Urothelium cell line (cell line): ENCODE results near the gene DUSP28.
A peak's percentile ranks its signal among the peaks of the same experiment; 100 is the strongest.
"Not testable (repeated sequence)": the region's sequence is repeated elsewhere in the genome, so short reads cannot be mapped to it uniquely, and the experiment has no call there.

Source experiments
- DNase-seq: peaks from one replicate; pipeline ENCODE4 v3.0.0; 2011; ENCODE audit warnings: low spot score, mixed read lengths
- FAIRE-seq: peaks from 2 replicates; lab custom pipeline; 2011; peaks lifted over from hg19 to GRCh38; lab: Jason Lieb, UNC

The DUSP28 gene, protein sequence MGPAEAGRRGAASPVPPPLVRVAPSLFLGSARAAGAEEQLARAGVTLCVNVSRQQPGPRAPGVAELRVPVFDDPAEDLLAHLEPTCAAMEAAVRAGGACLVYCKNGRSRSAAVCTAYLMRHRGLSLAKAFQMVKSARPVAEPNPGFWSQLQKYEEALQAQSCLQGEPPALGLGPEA

DNA sequence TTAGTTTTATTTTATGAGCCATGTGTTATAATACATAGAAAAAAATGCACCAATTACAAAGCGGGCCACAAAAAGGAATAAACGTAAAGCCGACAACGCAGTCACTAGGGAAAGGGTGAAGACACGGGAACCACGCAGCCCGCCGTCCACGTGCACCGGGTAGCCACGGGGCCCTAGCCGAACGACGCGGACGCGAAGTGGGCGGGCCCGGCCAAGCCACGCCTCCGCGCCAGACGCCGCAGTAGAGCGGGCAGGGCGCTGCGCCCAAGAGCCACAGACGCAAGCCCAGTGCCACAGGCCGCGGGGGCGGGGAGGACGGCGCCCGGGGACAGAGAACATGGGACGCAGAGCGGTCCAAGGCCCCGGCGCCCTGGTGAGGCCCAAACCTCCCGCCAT is at the start of gene DUSP28:
Gene DUSP28 (plus strand): TSS at position 274 of the 396 bp plus-strand sequence. CDS start 328 bp downstream, outside the sequence.
- DNase-seq (peak; percentile 93), FAIRE-seq (peak; percentile 13)

DNA sequence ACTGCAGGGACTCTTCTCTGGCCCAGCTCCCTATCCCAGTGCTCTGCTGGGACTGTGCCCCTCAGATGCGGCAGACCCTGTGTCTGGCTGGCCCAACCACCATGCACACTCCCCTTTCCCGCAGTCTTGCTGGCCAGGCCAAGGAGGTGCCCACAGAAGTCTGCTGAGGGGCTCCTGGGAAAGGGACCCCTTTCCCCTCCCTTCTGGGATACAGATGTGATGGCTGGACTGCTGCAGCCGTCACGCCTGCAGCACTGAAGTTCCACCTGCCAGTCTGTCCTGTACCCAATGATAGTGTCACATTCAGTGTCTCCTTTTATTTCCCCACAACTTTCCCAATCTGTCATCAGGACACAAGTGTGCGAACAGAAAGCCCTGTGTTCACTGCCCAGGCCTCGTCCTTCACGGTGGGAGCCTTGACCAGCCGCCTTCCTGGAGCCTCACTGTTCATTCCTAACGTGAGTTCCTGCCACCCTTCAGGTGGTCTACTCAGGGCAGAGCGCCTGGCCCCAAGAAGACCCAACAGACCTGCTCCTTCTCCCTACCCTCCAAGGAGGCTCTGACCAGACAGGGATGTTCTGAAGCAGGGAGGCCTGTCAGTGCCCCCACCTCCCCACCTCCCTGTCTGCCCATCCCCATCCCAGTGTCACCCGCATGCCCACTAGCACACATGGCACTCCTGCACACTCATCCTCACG is 49.5 kb upstream of the DUSP28 start:
- FAIRE-seq (no peak), DNase-seq (no peak)

DNA sequence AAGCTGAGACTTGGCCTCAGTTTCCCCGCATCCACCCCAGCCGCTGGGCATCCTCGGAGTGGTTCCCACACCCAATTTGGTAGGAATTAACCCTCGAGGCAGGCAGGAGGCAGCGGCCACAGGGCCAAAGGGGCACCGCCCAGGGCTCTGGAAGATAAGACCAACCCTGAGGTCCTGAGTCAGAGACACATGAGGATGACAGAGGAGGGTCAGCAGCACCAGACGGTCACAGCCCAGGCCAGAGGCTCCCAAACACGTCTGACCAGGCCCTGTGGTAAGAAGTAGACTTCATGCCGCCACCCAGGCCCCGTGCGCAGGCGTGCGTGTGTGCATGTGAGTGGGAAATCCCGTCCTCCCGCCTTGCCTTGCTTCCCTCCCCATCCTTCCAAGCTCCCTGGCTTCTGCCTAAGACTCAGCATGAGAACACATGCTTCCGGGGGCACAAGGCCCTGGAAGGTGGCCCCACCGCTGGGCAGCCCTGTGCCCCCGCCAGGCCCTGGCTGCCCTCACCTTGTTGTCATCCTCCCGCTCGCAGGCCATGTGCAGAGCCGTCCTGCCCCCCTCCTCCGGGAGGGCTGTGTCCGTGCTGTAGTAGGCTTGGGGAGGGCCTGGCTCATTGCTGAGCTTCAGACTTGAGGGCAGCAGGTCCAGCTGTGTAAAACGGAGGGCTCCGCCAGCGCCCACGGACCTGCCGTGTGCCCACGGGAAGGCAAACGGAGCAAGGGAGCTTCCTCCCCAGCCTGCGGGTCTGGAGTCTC is 48.6 kb upstream of the DUSP28 start:
- no peak for DNase-seq
- no peak for FAIRE-seq

DNA sequence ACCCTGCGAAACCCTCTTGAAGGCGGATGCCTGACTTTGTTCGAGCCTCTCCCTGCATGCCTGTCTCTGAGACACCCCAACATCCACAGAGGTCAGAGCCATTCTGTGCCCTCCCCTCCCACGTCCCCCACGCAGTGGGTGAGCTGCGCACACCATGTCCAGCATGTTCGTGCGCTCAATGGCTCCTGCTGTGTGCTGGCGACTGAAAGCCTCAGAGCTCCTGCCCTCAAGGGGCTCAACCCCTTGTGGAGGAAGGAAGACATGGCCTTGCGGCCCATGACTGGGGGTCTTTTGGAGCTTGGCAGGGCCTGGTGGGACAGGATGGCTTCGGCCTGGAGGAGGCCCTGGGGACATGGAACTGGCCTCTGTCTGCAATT is 48.1 kb upstream of the DUSP28 start:
- no peak for FAIRE-seq
- no peak for DNase-seq

DNA sequence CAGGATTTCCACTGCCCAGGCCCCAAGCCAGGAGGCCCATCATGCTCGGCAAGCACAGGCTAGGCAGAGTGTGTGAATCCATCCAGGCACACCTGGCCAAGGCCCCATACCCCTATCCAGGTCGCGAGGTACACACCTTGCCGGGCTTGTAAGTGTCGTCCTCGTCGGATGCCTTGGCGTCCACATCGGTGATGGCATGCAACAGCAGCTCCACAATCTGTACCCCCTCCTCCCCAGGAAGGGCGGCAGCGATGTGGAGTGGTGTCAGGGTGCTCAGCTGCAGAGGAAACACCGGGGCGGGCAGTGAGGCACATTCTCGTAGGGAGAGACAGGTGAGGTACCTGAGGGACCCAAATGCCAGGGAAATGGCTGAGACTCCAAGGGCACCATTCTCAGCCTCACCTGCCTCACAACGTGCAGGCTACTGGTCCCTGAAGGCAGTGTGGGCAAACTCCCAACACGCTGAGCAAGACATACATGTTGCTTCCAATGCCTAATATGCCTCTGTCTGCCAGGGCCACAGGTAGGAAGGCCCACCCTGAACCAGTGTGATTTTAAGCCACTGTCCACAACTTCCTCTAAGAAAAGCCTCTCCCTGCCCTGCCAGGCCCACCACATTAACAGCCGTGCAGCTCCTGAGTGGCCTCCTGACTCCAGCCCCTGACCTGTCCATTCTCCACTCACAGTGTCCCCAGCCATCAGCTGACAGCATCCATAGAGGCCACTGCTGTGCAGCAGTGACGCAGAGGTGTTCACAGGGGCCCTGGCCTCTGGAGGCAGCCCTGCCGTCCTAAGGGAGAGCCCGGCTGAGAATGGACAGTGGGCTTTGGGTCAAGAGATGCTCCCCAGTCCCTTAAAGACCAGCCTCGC is 47.3 kb upstream of the DUSP28 start:
- DNase-seq (no peak), FAIRE-seq (no peak)

DNA sequence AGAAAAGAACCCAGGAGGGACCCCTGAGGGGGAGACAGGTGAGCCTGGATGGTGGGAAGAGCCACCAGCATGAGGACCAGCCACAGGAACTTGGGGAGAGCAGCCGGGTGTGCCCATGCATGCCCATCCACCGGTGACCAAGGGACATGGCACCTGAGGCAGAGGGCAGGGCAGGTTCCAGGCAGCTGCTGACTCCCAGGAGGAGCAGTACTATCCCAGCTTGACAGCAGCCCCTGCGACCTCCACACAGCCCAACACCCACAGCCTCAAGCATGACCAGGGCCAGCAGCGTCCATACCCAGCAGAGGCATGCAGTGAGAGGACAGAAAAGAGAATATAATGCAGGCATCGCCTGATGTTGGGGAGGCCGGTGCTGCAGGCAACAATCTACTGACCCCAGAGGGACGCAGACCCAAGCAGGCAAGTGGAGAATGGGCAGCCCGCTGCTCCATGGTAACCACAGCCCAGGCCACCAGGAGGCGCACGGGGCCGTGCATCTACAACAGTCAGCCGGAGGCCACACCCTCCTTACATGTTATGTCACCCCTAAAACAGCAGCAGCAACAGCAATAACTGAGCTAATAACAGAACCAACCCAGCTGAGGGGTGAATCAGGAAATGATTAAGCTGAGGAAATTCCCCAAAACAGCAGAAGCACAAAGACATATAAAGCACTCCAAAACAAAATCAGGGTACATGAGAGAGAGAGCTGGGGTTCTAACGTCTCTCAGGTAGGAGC is 46.4 kb upstream of the DUSP28 start:
- FAIRE-seq (peak; percentile 83), DNase-seq (peak; percentile 75)

DNA sequence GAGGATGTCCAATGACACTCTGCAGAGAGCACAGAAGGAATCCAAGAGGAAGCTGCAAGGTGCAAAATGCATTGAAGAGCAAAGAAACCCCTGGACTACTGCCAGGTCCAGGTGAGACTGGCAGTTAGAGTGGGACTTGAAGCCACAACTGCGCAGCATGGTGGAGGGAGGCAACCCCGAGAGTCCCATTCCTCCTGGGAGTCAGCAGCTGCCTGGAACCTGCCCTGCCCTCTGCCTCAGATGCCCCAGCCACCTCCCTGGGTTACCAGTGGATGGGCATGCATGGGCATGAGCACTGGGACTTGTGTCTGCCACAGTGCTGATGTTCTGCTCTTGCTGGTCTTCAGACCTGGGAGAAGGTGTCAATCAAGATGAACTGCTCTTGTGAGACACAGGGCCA is 45.5 kb upstream of the DUSP28 start:
- FAIRE-seq, result no peak
- DNase-seq, result no peak

DNA sequence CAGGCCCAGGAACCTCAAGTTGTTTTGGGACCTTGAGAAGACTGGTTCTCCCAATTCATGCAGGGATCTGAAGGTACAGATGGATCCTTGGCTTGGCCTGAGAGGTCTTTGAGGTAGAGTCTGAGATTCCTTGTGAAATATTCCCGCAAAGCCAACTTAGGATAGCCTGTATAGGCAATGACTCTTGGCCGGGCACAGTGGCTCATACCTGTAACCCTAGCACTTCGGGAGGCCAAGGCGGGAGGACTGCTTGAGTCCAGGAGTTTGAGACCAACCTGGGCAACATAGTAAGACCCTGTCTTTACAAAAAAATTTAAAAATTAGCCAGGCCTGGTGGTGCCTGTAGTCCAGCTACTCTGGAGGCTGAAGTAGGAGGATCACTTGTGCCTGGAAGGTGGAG is 42.8 kb upstream of the DUSP28 start:
- FAIRE-seq, result no peak
- no peak for DNase-seq

DNA sequence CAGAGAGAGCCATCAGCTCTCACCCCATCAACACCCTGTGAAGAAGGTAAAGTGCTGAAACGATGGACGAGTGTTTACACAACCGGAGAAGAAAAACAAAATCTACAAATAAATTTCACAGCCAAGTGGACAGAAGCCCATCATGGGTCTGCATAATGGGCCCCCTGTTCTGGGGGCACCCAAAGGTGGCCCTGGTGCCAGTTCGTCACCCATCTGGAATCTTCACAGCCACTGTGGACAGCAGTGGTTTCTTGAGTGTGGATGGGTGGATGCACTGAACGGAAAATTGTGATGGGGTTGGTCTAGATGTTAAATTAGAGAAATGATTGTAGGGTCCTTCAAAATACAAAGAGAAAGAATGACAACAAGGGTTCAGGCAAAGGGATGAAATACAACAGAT is 41.2 kb upstream of the DUSP28 start:
- DNase-seq, result no peak
- FAIRE-seq, result no peak

DNA sequence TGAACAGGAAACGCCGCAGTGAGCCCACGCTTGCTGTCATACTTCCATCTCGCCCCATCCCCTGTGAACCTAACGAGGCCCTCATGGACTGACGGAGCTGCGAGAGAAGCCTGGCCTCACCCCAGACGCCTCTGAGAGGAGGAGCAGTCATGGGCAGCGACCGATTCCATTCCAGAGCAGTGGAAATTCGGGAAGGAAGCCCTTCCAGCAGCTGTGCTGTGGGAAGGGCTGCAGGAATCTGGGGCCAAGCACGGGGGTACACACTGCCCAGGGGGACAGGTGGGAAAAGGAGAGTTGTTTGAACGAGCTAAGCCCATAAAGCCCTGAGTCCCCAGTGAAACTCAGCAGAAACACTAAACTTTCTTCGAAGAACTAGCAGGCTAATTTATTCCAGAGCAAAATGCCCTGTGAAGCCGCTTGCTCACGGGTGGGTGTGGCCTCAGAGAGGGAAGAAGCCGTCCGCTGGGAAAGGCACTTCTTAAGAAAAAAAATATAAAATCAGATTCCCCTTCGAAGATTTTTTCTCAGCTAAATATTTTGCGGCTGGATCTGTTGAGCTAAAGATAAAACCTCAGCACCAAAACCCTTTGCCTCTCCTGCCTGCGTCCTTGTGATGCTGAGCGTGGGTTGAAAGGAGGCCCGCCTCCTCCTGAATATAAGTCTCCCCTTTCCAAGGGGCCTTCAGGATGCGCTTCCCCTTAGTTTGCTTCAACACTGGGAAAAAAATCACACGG is 40.6 kb upstream of the DUSP28 start:
- DNase-seq (no peak), FAIRE-seq (no peak)

DNA sequence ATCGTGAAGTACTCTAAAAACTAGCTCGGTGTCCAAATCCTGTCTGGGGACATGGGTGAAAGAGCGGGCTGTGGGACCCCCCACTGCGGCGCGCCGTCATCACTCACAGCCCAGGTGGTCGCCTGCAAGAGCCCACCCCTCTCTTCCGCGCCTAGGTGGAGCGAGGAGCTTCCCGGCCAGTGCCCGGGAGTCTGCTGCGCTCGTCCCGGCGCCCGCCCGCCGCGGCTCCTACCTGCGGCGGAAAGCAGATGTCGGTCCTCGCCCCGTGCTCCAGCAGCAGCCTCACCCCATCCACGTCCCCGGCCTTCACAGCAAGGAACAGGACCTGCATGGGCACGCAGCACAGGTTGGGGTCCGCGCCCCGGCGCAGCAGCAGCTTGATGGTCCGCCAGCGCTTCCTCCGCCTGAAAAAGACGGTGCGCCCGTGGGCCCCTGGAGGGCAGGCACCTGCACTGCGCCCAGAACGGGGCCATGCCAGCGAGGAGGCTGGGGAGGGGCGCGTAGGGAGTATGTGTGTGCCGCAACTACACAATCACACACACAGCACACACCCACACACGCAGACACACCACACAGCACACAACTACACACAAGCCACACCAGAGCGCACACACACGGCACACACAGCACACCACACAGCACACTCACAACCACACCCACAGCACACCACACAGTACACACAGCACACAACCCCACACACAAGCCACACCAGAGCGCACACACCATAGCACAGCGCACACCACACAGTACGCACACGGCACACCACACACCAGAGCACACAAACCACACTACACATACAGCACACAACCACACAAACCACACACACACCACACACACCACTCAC is 39.8 kb upstream of the DUSP28 start:
- peak; percentile 93 for FAIRE-seq
- DNase-seq, result no peak

DNA sequence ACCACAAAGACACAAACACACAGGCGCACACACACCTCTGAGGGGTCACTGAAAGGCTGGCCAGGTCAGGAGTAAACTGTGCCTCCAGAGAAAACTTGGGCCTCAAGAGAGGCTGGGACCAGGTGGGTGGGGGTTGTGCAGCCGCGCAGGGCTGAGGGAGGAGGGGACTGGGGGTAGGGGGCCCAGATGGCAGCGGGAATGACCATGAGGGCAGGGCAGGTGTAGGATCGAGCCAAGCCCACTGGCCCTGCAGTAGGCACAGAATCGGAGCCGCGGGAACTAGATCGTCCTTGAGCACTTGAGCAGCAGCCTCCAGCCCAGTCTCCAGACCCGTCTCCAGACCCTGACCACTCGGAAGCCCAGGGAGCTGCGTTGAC is 39.2 kb upstream of the DUSP28 start:
- FAIRE-seq (no peak), DNase-seq (no peak)

DNA sequence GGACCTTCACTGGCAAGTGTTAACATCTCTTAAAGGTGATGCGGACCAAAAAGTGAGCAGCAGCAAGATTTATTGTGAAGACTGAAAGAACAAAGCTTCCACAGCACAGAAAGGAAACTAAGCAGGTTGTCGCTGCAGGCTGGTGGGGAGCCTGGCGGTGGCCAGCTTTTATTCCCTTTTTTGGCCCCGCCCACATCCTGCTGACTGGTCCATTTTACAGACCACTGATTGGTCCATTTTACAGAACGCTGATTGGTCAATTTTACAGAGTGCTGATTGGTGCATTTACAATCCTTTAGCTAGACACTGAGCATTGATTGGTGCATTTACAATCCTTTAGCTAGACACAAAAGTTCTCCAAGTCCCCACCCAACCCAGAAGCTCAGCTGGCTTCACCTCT is 38.3 kb upstream of the DUSP28 start:
- FAIRE-seq, DNase-seq: not testable (repeated sequence)

DNA sequence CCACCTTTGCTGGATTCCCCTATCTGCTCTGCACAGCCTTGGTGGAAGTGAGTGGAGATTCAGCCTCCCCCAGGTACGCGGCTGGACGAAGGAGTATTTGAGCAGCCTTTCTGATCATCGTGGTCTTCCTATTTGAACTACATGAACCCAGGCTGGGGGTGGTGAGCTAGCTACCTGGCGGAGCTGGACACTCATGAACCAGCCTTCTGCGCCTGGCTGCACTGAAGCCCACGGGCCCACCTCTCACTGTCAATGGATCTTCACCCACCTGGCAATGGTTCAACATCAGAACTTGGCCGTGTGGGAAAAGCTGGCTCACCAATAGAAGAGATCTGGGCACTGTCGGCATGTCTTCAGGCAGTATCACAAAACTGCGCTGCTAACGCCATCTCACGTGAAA is 37.8 kb upstream of the DUSP28 start:
- DNase-seq, result no peak
- FAIRE-seq, result no peak

DNA sequence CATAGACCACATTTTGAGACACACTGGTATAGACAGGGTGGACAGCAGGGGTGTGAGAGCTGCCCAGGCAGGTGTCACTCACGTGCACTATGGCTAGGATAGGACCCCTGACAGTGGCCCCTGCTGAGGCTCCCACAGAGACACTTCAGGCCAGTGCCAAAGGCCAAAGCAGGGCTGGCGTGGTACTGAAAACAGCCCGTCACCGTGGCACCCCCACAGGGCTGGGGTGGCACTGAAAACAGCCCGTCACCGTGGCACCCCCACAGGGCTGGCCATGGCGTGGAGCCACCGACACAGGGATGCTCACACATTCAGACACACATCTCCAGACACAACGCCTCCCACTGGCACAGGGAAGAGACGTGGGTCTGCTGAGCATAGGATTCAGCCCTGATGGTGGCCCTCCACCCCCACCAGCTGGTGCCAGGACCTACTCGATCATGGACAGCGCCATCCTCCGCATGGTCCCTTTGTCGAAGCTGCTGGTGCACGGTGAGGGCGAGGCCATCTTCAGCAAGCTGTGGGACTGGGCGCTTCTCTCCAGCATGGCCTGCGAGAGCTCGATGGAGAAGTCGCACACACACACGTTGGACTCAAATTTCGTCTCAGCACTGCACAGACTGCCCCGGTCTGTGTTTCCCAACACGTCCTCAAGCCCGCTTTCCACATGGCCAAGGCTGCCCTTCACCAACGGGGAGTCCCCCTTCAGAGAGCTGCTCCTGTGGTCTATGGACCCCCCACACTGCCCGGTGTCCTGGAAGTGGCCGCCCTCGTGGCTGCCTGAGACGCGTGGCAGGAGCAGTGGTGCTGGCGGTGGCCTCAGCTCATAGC is 36.5 kb upstream of the DUSP28 start:
- FAIRE-seq (peak; percentile 23), DNase-seq (no peak)

DNA sequence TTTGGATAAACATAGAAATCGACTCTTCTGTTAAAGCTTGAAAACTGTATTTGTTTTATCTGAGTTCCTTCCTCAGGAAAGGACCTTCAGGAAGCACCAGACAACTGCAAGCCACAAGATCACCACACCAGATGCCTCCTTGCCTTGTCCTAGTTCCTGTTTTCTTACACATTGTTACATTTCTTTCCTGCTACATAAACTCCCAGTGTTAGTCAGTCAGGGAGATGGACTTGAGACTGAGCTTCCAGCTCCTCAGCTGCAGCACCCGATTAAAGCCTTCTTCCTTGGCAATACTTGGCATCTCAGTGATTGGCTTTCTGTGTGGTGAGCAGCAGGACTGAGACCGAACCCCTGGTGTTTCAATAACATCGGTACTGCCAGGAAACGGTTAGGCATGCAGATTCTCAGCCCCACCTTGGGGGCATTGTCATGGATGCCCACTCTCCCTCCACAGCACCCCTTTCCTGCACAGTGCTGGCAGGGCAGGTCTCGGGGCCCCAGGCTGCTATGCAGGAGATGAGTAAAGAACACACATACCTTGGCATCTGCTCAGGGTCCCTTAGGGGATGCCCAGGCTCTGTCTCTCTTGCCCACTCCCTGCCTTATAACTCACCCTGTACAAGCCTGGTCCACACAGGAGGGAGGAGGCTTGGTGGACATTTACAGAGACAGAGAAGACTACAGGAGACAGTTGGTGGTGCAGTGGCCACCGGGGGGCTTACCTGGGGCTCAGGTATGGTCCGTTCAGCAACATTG is 35.0 kb upstream of the DUSP28 start:
- no peak for DNase-seq
- FAIRE-seq, result no peak

DNA sequence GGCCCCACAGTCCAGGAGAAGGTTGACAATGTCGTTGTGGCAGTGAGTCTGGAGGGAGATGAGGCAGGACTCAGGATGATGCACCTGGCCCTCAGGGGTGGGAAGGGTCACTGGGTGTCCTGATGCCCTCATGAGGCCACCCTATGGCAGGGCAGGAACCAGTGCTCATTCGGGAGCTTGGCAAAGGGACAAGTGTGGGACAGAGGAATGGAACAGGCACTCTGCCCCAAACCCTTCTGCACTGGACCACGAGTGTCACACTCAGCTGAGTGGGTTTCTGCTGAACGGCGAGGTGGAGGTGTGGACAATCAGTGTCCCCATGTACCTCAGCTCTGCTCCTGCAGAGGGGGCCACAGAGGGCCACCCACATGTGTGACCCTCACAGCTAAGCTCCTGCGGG is 34.4 kb upstream of the DUSP28 start:
- DNase-seq, result no peak
- FAIRE-seq, result no peak
